Psoas muscle (tissue), 8 donors: ENCODE data around the gene SCPEP1. TPM values are rescaled to one million over a fixed set of nuclear protein-coding genes. Genes with fewer than 3 reads are reported as not detected.

Experiments used
- ATAC-seq, 4 donors: fragments of 200-7000 bp; cut with Tn5 transposase; one replicate each; pipeline ENCODE4 v1.9.1; 2020; ENCODE audit warnings: moderate library complexity in 3 of 4, mild to moderate bottlenecking in 2 of 4
- DNase-seq, 2 donors: peaks; one replicate each; pipeline ENCODE4 v3.0.0-alpha.2; 2020
- H3K27ac ChIP-seq: fragments of 200-600 bp; one replicate; pipeline ENCODE4 v1.8.0; 2022
- H3K27me3 ChIP-seq, 3 donors: fragments of 200-600 bp in 1 of 3; one replicate each; pipeline versions ENCODE4 v1.6.1 to v1.8.0; 2013 to 2022; ENCODE audit warnings: low read length in 2 of 3, mild to moderate bottlenecking in 2 of 3, moderate library complexity in 1 of 3; ENCODE audit not compliant: insufficient read depth in 3 of 3
- H3K36me3 ChIP-seq, 2 donors: fragments of 200-600 bp in 1 of 2; one replicate each; pipeline versions ENCODE4 v1.6.1 to v1.8.0; 2013 to 2022; ENCODE audit warnings: low read depth in 1 of 2, mild to moderate bottlenecking in 1 of 2, moderate library complexity in 1 of 2; ENCODE audit not compliant: insufficient read depth in 1 of 2
- H3K4me1 ChIP-seq: fragments of 200-600 bp; one replicate; pipeline ENCODE4 v1.8.0; 2022
- H3K4me3 ChIP-seq: fragments of 200-600 bp; one replicate; pipeline ENCODE4 v1.8.0; 2022; ENCODE audit warnings: mild to moderate bottlenecking
- H3K9me3 ChIP-seq: fragments of 200-600 bp; one replicate; pipeline ENCODE4 v1.8.0; 2022
- WGBS, 3 donors: extraction: QIAGEN DNeasy Blood & Tissue Kit; methylation state at CpG; one replicate each; pipeline versions ENCODE4 v1.1.6 to v1.1.7; 2013; 5-methylcytosine and 5-hydroxymethylcytosine counted together
- intact Hi-C, 2 donors: fragments of 100-400 bp; cut with DNase I; formaldehyde crosslinking; loops; one replicate each; pipeline versions ENCODE4 v1.11.0 to v1.14.2; 2022
- polyA plus RNA-seq, 3 donors: library from polyadenylated mRNA; stranded (reverse); fragments of 200-250 nt; gene quantifications; one replicate each; pipeline ENCODE4 v1.2.3, GENCODE V29; 2013
- total RNA-seq, 4 donors: library from RNA; stranded (reverse); fragmentation: NEBNext Ultra II Directional in 2 of 4; extraction: Animal tissue kit (Norgen Biotek cat#: 25700) in 2 of 4; gene quantifications; one replicate each; pipeline versions ENCODE4 v1.2.1 to v1.2.4, GENCODE V29; 2021 to 2023
- TF ChIP-seq, protein P1 (sequence below): fragments of 200-600 bp; IDR thresholded peaks from one replicate; pipeline ENCODE4 v1.8.0; 2022; ENCODE audit warnings: antibody characterized with exemption
- donor health status: healthy with polysubstance abuse.
- donor health status: DM: no; HTN: no; CAD: no; lungs with moderate emphysema.
- donor health status: Bipolar disorder and iron deficiency.
- donor health status: healthy.
- donor health status: DM: yes; HTN: yes; CAD: no.
- donor health status: DM: no; HTN: no; CAD: no.
- donor health status: DM: no; HTN: no; CAD: no.
- donor health status: DM: yes; HTN: yes; CAD: no.

Gene SCPEP1
- total and polyA plus RNA-seq, 7 donors: 5.8 to 33.1 (median 12.2) TPM

- no peaks in the 10 kb centered on the region for H3K9me3 ChIP-seq
- WGBS, 3 donors: 90 to 93% (median 90%) methylated on average over 3 of the region's 3 CpGs
These were observed 31.9 kb upstream of the SCPEP1 start for GRCh38 chr17:56945938-56946505.

DNA sequence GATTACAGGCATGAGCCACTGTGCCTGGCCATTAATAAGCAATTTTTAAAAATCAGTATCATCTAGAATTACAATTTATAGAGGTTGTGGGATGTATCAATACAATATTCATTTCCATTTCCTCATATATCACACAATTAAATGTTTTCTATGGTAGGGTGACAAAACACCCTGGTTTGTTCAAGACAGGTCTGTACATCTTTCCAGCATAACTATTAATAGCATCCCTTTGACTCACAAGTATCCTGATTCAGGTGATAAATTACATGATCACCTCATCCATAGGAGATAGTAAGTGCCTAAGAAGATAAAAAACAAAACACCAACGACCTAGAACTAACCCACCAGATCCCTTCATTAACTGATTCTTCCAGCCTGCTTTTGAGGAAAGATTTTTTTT, 30.2 kb upstream of the SCPEP1 start:
- Histone ChIP-seq H3K9me3 (no peaks in the 10 kb centered on the region), H3K4me3 (no peak overlapping the region), H3K27me3 (no peaks in the 10 kb centered on the region), H3K4me1 (no peaks in the 10 kb centered on the region), H3K27ac (no peak overlapping the region), H3K36me3 (peaks cover 5 to 82% of the 10 kb centered on the region in 2 donors)
- WGBS, 3 donors: 71 to 86% (median 83%) methylated on average over 1 of the region's 1 CpG
- ATAC-seq: no peak
- no peak for DNase-seq
- intact Hi-C loops: no loop called here
- TF ChIP-seq, protein P1, sequence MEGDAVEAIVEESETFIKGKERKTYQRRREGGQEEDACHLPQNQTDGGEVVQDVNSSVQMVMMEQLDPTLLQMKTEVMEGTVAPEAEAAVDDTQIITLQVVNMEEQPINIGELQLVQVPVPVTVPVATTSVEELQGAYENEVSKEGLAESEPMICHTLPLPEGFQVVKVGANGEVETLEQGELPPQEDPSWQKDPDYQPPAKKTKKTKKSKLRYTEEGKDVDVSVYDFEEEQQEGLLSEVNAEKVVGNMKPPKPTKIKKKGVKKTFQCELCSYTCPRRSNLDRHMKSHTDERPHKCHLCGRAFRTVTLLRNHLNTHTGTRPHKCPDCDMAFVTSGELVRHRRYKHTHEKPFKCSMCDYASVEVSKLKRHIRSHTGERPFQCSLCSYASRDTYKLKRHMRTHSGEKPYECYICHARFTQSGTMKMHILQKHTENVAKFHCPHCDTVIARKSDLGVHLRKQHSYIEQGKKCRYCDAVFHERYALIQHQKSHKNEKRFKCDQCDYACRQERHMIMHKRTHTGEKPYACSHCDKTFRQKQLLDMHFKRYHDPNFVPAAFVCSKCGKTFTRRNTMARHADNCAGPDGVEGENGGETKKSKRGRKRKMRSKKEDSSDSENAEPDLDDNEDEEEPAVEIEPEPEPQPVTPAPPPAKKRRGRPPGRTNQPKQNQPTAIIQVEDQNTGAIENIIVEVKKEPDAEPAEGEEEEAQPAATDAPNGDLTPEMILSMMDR: no peak

More at GRCh38 chr17:56945938-56946505, 31.9 kb upstream of the SCPEP1 start:
- no peaks in the 10 kb centered on the region for H3K4me1 ChIP-seq
- H3K4me3 ChIP-seq: no peak overlapping the region
- H3K27ac ChIP-seq: no peak overlapping the region
- H3K36me3 ChIP-seq: peaks cover 5 to 99% of the 10 kb centered on the region in 2 donors
- DNase-seq (no peak), ATAC-seq (no peak)
- no peaks in the 10 kb centered on the region for H3K27me3 ChIP-seq
- intact Hi-C loops: no loop called here
- TF ChIP-seq, protein P1: no peak

DNA sequence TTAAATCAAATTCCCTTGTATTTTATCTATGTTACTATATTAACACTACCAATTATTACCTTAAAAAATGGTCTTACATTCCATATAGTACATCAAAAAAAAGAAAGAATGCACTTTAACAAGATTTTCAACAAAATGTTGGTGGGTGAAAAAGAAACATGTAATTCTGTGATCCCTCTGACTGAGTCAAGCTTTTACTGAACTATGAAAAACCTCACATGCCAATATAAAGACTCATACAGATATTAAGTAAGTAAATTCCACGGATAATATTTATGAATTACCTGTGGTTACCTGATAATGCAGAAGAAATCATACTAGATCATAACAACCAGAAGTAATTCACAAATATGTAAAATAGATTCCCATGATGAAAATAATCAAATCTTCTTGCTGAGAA, 29.4 kb upstream of the SCPEP1 start:
- WGBS, 3 donors: 95 to 98% (median 96%) methylated on average over 1 of the region's 1 CpG
- peaks cover 3 to 75% of the 10 kb centered on the region in 2 donors for H3K36me3 ChIP-seq
- H3K4me1 ChIP-seq: no peaks in the 10 kb centered on the region
- no peak for ATAC-seq
- TF ChIP-seq, protein P1: no peak
- no peak overlapping the region for H3K4me3 ChIP-seq
- H3K9me3 ChIP-seq: no peaks in the 10 kb centered on the region
- no peak overlapping the region for H3K27ac ChIP-seq
- DNase-seq: no peak
- no peaks in the 10 kb centered on the region for H3K27me3 ChIP-seq
- intact Hi-C loops: no loop called here

DNA sequence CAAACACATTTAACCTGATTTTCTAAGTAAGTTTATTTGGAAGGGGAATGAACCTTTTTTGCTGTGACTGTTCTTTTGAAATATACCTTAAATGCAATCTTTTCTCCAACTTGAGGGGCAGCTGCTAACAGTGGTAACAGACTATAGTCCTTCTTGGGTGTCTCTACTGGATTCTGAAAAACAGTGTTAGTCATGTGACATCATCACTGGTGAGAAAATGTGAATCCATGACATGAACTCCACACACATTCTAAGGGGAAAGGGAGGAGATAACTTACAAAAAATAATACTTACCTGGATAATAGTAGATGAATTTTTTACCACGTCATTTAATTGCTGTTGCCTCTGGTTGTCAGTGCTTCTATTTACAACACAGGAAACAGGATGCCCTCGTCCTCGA, 28.3 kb upstream of the SCPEP1 start:
- no peaks in the 10 kb centered on the region for H3K27me3 ChIP-seq
- DNase-seq (no peak), ATAC-seq (no peak)
- TF ChIP-seq, protein P1: no peak
- peaks cover 0 to 67% of the 10 kb centered on the region in 2 donors for H3K36me3 ChIP-seq
- H3K27ac ChIP-seq: no peak overlapping the region
- H3K4me1 ChIP-seq: no peaks in the 10 kb centered on the region
- WGBS, 3 donors: 56 to 70% (median 57%) methylated on average over 3 of the region's 3 CpGs
- intact Hi-C loops: no loop called here
- no peak overlapping the region for H3K4me3 ChIP-seq
- H3K9me3 ChIP-seq: no peaks in the 10 kb centered on the region

DNA sequence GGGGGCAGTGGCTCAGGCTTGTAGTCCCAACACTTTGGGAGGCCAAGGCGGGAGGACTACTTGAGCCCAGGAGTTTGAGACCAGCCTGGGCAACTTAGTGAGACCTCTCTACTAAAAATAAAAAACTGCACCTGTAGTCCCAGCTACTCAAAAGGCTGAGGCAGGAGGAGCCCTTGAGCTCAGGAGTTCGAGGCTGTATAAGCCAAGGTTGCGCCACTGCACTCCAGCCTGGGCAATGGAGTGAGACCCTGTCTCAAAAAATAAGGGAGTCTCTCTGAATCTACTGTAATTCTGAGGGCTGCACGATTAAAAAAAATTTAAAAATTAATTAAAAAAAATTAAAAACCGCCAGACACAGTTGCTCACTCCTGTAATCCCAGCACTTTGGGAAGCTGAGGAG, 20.9 kb upstream of the SCPEP1 start:
- H3K36me3 ChIP-seq: peaks cover 0 to 4% of the 10 kb centered on the region in 2 donors
- H3K27me3 ChIP-seq: no peaks in the 10 kb centered on the region
- H3K9me3 ChIP-seq: no peaks in the 10 kb centered on the region
- H3K4me3 ChIP-seq: no peak overlapping the region
- TF ChIP-seq, protein P1: no peak
- no peak overlapping the region for H3K27ac ChIP-seq
- WGBS, 3 donors: 95 to 98% (median 96%) methylated on average over 5 of the region's 5 CpGs
- intact Hi-C loops: no loop called here
- ATAC-seq (no peak), DNase-seq (no peak)
- peaks cover 16% of the 10 kb centered on the region for H3K4me1 ChIP-seq
